HepG2 (cell line): ENCODE results near the gene LBR.

Source experiments
- CREB3 ChIP-seq: sonication (generic); formaldehyde crosslinking; IDR thresholded peaks from 2 replicates; pipeline ENCODE4 v1.5.0; 2020; ENCODE audit warnings: missing genetic modification reagents
- SP2 ChIP-seq: sonication (generic); formaldehyde crosslinking; IDR thresholded peaks from 2 replicates; pipeline ENCODE4 v1.5.1; 2020; ENCODE audit warnings: mild to moderate bottlenecking, missing genetic modification reagents
- TAF1 ChIP-seq: sonication (generic); formaldehyde crosslinking; IDR thresholded peaks from 2 replicates; pipeline ENCODE4 v1.4.0; 2020; ENCODE audit warnings: missing genetic modification reagents
- ZZZ3 ChIP-seq: sonication (generic); formaldehyde crosslinking; IDR thresholded peaks from 2 replicates; pipeline ENCODE4 v1.4.0; 2020; ENCODE audit warnings: missing genetic modification reagents, mild to moderate bottlenecking, borderline replicate concordance

DNA sequence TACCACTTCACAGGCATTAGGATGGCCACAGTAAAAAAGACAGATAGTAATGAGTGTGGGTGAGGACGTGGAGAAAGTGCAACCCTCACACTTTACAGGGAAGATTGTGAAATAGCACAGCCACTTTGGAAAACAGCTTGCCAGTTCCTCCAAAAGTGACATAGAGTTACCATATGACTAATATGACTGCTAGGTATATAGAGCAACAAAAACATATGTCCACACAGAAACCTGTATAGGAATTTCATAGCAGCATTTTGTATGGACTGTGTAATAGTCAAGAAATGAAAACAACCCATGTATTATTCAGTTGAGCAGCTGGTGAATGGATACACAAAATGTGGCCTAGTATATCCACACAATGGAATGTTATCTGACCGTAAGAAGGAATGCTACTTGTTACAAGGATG is 30.4 kb upstream of the LBR start:
- TF ChIP-seq TAF1 (CRISPR knock-in tag) (no peak), ZZZ3 (CRISPR knock-in tag) (no peak), CREB3 (no peak), SP2 (CRISPR knock-in tag) (no peak)
